ENCODE data around the gene HTR3D.
"Not testable (repeated sequence)": the region's sequence is repeated elsewhere in the genome, so short reads cannot be mapped to it uniquely, and the experiment has no call there.

HTR3D gene

DNA sequence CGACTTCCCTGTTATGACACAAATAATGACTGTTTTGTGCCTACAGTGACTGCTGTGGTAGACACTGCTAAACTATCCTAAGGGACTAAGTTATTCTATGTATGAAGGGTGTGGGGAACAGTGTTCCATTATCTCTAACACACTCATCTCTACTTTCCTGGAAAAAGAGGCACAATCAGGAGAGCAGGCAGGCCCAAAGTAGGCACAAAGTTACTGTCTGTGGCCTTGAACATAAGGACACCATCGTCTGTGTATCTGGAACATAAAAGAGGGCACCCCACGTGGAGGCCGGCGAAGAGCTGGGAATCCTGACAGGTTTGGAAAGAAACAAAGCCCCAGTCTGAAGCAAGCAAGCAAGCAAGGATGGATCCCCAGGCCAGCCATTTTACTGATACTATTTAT is 15.4 kb upstream of the HTR3D start:
- in situ Hi-C loops (cut with MboI; ENCODE audit: low sequenced_read_pairs) = no loop called here

GRCh38 chr3:184016811-184017671 is 14.5 kb upstream of the HTR3D start:
- in situ Hi-C loops (cut with MboI; ENCODE audit: low sequenced_read_pairs) = no loop called here

GRCh38 chr3:184017672-184018423 is 13.7 kb upstream of the HTR3D start, which contains the start of gene ABCC5:
Gene ABCC5, minus strand, starts transcription at chr3:184017884. Its CDS starts 3,492 bp downstream, at chr3:184014392.
- in situ Hi-C loops (cut with MboI; ENCODE audit: low sequenced_read_pairs) = no loop called here

- in situ Hi-C loops (cut with MboI; ENCODE audit: low sequenced_read_pairs) = no loop called here
These were observed 13.0 kb upstream of the HTR3D start for GRCh38 chr3:184018424-184018973.

- in situ Hi-C loops (cut with MboI; ENCODE audit: low sequenced_read_pairs) = no loop called here
These were observed 9.2 kb upstream of the HTR3D start for GRCh38 chr3:184022323-184022722.

DNA sequence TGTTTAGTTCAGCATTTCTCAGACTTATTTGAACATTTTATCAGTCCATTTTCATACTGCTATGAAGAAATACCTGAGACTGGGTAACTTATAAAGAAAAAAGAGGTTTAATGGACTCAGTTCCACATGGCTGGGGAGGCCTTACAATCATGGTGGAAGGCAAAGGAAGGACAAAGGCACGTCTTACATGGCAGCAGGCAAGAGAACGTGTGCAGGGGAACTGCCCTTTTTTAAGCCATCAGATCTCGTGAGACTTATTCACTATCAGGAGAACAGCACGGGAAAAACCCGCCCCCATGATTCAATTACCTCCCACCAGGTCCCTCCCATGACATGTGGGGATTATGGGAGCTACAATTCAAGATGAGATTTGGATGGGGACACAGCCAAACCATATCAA is 6.3 kb upstream of the HTR3D start:
- in situ Hi-C loops (cut with MboI; ENCODE audit: low sequenced_read_pairs) = not testable (repeated sequence)

DNA sequence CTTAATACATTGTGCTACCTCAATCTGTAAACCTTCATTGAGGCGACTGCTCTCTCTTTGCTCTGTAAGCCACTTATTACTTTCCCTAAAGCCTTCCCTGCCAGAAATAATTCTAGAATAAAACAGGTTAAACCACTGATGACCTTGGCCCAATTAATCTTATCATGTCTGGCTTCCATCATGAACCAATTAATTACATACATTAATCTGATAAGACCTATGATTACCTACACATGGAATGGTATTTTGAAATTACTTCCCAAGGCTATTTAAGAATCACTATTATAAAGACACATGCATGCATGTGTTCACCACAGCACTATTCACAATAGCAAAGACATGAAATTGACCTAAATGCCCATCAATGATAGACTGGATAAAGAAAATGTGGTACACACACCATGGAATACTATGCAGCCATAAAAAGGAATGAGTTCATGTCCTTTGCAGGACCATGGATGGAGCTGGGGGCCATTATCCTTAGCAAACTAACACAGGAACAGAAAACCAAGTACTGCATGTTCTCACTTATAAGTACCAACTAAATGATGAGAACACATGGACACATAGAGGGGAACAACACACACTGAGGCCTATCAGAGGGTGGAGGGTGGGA is 3.2 kb upstream of the HTR3D start:
- in situ Hi-C loops (cut with MboI; ENCODE audit: low sequenced_read_pairs) = not testable (repeated sequence)

GRCh38 chr3:184029443-184029842 is 2.1 kb upstream of the HTR3D start:
- in situ Hi-C loops (cut with MboI; ENCODE audit: low sequenced_read_pairs) = no loop called here

GRCh38 chr3:184030536-184030935 is 1.0 kb upstream of the HTR3D start:
- in situ Hi-C loops (cut with MboI; ENCODE audit: low sequenced_read_pairs) = no loop called here

- in situ Hi-C loops (cut with MboI; ENCODE audit: low sequenced_read_pairs) = no loop called here
These were observed 6.3 kb downstream of the HTR3D start for GRCh38 chr3:184037816-184038215.

- in situ Hi-C loops (cut with MboI; ENCODE audit: low sequenced_read_pairs) = not testable (repeated sequence)
These were observed 6.8 kb downstream of the HTR3D start for GRCh38 chr3:184038307-184038706.

DNA sequence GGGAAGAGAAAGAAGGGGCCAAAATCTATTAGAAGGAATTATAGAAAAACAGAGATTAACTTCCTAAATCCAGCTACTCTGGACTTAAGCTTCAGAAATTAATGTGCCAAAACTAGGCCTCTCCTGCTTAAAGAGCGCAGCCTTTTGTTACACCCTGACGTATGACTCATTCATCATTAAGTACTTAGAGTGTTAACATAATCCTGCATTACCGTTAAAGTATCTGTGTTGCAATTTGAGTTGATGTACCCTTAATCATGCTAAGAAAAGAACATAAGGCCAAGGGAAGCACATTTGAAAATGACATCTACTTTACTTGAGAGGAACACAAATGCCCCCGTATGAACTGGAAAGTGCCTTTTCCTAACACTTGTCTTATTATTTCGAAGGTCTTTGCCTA is 7.9 kb downstream of the HTR3D start:
- in situ Hi-C loops (cut with MboI; ENCODE audit: low sequenced_read_pairs) = no loop called here

- in situ Hi-C loops (cut with MboI; ENCODE audit: low sequenced_read_pairs) = no loop called here
These were observed 8.5 kb downstream of the HTR3D start for GRCh38 chr3:184040010-184040409.

GRCh38 chr3:184042617-184043016 is 11.1 kb downstream of the HTR3D start:
- in situ Hi-C loops (cut with MboI; ENCODE audit: low sequenced_read_pairs) = no loop called here

DNA sequence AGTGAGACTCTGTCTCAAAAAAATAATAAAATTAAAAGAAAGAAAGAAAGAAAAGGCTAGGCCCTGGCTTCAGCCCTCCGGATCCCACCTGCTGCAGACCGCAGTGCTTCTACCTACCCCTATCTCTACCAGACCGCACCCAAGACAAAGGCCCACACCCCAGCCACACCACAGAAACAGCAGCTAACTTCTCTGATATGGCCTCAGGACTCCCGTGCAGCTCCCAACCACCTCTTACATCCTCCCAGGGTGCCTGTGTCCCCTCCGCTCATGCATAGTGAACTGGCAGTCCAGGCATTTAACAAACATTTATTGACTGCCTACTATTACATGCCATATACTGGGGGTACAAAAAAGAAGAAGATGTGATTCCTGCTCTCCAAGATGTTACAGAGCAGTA is 14.5 kb downstream of the HTR3D start:
- in situ Hi-C loops (cut with MboI; ENCODE audit: low sequenced_read_pairs) = no loop called here

- in situ Hi-C loops (cut with MboI; ENCODE audit: low sequenced_read_pairs) = no loop called here
These were observed 18.8 kb downstream of the HTR3D start for GRCh38 chr3:184050217-184050847.

DNA sequence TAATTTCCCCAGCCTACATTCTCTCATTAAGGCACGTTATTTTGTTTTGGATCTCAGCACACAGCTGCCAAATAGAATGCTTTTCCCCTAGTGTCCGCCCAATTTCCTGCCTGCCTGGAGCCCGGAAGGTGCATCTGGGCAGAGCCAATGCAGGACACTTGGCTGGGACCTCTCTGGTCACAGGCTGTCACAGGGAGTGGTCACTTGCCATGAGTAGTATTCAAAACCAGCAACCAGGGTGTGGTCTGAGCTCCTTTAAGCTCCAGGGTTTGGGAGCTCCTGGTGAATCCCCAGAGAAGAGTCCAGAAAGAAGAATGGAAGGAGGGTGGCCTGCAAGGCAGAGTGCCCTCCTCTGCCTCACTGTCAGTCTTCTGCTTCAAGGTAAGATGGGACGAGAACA is 21.2 kb downstream of the HTR3D start, which contains the start of gene HTR3C:
HTR3C (plus strand) TSS at position 281 of the 400 bp plus-strand sequence; CDS start at position 315, 34 bp downstream.
- in situ Hi-C loops (cut with MboI; ENCODE audit: low sequenced_read_pairs) = no loop called here

- in situ Hi-C loops (cut with MboI; ENCODE audit: low sequenced_read_pairs) = no loop called here
These were observed 26.5 kb downstream of the HTR3D start for GRCh38 chr3:184058029-184058428.

GRCh38 chr3:184059424-184059823 is 27.9 kb downstream of the HTR3D start:
- in situ Hi-C loops (cut with MboI; ENCODE audit: low sequenced_read_pairs) = no loop called here

DNA sequence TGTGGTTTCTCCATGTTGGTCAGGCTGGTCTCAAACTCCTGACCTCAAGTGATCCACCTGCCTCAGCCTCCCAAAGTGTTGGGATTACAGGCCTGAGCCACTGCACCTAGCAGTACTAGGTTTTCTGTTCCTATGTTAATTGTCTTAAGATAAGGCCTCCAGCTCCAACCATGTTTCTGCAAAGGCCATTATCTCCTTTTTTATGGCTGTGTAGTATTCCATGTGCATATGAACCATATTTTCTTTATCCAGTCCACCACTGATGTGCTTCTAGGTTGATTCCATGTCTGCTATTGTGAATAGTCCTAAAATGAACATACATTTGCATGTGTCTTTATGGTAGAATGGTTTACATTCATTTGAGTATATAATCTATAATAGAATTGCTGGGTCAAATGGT is 31.1 kb downstream of the HTR3D start:
- in situ Hi-C loops (cut with MboI; ENCODE audit: low sequenced_read_pairs) = no loop called here

DNA sequence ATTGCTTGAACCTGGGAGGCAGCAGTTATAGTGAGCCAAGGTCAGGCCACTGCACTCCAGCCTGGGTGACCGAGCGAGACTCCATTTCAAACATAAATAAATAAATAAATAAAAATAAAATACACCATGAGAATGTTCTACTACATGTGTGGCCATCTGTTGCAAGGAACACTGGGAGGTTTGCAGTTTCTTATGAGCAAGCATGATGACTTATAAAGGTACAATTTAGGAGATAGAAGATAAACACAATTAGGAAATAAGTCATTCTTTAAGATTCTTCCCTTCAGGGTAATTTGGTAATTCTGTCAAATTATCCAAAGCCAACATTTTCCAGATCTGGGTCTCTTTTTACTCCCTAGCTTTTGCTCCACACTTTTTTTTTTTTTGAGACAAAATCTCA is 34.7 kb downstream of the HTR3D start:
- in situ Hi-C loops (cut with MboI; ENCODE audit: low sequenced_read_pairs) = no loop called here

Measured in HL-60/S4 (cell line).